GM12875 (cell line): Measurements from ENCODE around the gene ELMO1.

Experiments used
- H3K4me3 ChIP-seq: one replicate; pipeline ENCODE4 v1.5.1; 2011; ENCODE audit warnings: low read depth, low read length, control low read depth
- TF ChIP-seq, protein P1 (sequence below): IDR thresholded peaks from 2 replicates; pipeline ENCODE4 v1.5.1; 2011; ENCODE audit warnings: low read depth, mild to moderate bottlenecking, control low read depth, inconsistent platforms, low read length, moderate library complexity, borderline replicate concordance; ENCODE audit not compliant: insufficient read depth

Gene ELMO1

DNA sequence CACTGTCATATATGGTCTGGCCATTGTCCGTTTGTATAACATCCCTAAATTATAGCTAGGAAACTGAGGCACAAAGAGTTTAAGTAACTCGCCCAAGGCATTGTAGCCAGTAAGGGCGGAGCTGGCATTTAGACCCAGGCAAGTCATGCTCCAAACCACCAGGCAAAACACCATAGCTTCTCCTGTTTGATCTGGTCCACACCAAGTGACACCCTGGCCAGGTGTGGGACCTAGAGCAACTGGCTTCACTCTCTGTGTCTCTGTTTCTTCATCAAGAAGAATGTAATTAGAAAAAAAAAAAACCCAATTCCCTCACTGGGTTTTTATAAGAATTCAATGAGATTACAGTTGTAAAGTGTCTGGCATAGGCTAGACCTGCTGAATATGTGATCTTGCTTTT, 639.2 kb downstream of the ELMO1 start:
- TF ChIP-seq, protein P1, sequence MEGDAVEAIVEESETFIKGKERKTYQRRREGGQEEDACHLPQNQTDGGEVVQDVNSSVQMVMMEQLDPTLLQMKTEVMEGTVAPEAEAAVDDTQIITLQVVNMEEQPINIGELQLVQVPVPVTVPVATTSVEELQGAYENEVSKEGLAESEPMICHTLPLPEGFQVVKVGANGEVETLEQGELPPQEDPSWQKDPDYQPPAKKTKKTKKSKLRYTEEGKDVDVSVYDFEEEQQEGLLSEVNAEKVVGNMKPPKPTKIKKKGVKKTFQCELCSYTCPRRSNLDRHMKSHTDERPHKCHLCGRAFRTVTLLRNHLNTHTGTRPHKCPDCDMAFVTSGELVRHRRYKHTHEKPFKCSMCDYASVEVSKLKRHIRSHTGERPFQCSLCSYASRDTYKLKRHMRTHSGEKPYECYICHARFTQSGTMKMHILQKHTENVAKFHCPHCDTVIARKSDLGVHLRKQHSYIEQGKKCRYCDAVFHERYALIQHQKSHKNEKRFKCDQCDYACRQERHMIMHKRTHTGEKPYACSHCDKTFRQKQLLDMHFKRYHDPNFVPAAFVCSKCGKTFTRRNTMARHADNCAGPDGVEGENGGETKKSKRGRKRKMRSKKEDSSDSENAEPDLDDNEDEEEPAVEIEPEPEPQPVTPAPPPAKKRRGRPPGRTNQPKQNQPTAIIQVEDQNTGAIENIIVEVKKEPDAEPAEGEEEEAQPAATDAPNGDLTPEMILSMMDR = no peak
- no peak overlapping the region for H3K4me3 ChIP-seq

DNA sequence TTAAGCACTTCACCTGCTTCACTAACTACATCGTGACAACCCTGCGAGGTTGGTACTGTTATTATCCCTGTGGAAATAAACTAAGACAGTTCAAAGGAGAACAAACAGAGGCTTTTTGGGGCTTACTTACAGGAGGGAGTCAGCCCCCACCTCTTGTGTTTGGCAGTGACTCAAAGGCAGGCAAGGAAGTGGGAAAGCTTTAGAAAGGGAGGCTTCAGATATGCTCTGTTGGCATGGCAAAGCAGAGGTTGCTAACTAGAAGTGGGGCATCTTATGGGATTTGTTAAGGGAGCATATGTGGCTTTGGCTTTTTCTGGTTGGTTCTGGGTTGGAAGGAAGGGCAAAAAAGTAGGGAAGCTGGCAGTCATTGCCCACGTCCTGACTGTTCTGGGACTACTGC, 639.6 kb downstream of the ELMO1 start:
- no peak overlapping the region for H3K4me3 ChIP-seq
- TF ChIP-seq, protein P1 = no peak

DNA sequence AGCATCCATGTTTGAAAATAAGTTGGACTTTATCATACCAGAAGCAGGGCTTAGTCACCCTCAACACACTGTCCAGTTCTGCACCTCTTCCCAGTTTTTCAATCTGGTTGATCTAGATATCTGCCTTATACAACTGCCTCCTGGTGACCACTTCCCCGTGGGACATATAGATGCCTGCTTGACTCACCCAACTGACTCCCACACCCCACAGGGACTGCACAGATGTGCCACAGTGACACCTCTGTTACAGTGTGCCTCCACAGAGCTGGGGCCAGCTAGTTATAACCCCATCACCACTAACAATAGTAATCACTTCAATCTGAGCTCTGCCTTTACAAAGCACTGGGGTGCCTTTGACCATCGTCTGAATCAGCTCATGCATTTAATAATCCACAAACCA, 641.8 kb downstream of the ELMO1 start:
- TF ChIP-seq, protein P1 = no peak
- no peak overlapping the region for H3K4me3 ChIP-seq
